22Rv1 (cell line): Measurements from ENCODE around the gene FADS1.
A peak's percentile ranks its signal among the peaks of the same experiment; 100 is the strongest.

ENCODE experiments used
- H3K27ac ChIP-seq: fragments of 450-650 bp; 2 replicates; pipeline ENCODE4 v1.5.1; 2017
- CTCF ChIP-seq: fragments of 450-650 bp; IDR thresholded peaks from 2 replicates; pipeline ENCODE4 v1.5.1; 2017; ENCODE audit warnings: mild to moderate bottlenecking
- ZFX ChIP-seq: fragments of 450-650 bp; IDR thresholded peaks from 2 replicates; pipeline ENCODE4 v1.6.1; 2017; ENCODE audit warnings: antibody characterized with exemption, borderline replicate concordance

The FADS1 gene

GRCh38 chr11:61834278-61835048 lies 17.7 kb upstream of the FADS1 start:
- H3K27ac ChIP-seq: no peak overlapping the region
- no peak for TF ChIP-seq CTCF
- no peak for TF ChIP-seq ZFX

- TF ChIP-seq CTCF: no peak
- no peak for TF ChIP-seq ZFX
- H3K27ac ChIP-seq: no peak overlapping the region
Observed at GRCh38 chr11:61833926-61834277, 17.1 kb upstream of the FADS1 start.

GRCh38 chr11:61833471-61833870 lies 16.7 kb upstream of the FADS1 start:
- H3K27ac ChIP-seq: no peak overlapping the region
- TF ChIP-seq ZFX: no peak
- no peak for TF ChIP-seq CTCF

GRCh38 chr11:61832754-61833153 lies 16.0 kb upstream of the FADS1 start:
- no peak overlapping the region for H3K27ac ChIP-seq
- TF ChIP-seq ZFX: no peak
- no peak for TF ChIP-seq CTCF

- TF ChIP-seq CTCF: no peak
- TF ChIP-seq ZFX: no peak
- no peak overlapping the region for H3K27ac ChIP-seq
Observed at GRCh38 chr11:61832207-61832606, 15.4 kb upstream of the FADS1 start.

GRCh38 chr11:61830237-61831105 lies 13.7 kb upstream of the FADS1 start:
- TF ChIP-seq CTCF: no peak
- TF ChIP-seq ZFX: no peak
- peak overlapping the region; percentile 37 for H3K27ac ChIP-seq

- H3K27ac ChIP-seq: peak overlapping the region; percentile 37
- no peak for TF ChIP-seq CTCF
- no peak for TF ChIP-seq ZFX
Observed at GRCh38 chr11:61829806-61830205, 13.0 kb upstream of the FADS1 start.
